NCI-H2196 treated with DMSO at 0.1 percent for 48 hours (cell line): ENCODE measurements around the gene MGRN1.

ENCODE experiments used
- DNase-seq: peaks from one replicate; lab custom pipeline; 2025; ENCODE audit not compliant: unreplicated experiment; lab: John Stamatoyannopoulos, UW

Gene MGRN1

DNA sequence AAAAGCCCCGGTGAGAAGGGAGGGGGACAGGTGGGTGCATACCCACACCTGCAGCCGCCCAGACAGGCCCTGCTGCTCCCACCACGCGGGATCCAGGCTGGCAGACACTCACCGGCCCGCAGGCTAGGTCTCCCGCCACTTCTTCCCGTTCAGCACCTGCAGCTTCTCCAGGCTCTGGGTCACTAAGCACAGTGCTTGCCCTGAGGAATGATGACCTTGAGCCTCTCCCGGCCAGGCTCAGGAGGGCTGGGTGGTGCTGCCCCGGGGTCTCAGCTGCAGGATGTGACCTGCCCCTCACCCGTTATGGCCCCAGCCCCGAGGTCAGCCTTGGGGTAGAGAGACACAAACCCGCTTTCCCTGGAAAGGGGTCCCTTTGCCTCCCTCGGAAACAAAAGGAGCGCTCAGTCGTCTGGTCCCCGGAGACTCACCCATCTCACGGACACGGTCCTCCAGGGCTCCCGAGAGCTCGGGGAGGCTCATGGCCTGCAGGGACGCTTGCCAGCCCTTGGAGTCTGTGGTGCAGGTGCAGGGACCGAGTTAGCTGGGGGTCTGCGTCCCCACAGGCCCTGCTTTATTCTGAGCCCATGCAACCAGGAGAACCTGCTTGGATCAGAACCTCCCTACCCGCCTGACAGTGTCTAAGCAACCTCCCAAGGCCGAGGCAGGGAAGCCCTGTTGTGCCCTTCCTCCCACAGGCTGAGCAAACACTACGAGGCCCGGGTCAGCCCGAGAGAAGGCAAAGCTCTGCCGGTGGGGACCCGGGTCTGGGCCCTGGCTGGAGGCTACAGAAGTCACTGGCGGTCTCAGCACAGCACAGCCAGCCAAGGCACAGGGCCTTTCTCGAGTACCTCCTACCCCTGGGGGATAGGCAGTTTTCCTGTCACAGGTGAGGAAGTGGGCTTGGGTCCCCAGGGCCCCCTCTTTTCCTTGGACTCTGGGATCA lies 72.5 kb downstream of the MGRN1 start:
- DNase-seq, result no peak

DNA sequence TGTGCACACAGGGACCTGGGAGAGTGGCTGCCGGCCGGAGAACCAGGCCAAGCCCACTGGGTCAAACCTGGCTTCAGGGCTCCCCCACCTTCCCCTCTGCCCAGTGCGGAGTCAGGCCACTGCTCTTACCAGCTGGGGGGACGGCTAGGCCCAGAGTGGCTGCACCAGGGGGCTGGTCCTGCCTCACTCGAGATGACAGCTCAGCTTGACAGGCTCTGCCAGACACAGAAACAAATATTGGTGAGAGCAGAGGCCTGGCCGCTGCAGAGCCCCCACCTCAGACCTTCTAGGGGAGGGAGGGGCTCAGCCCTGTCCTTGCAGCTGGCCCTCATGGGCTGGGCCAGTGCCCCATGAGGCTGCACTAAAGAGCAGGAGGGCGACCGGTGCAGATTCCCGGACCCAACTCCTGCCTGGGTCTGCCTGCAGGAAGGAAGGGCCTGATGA lies 73.2 kb downstream of the MGRN1 start:
- no peak for DNase-seq

DNA sequence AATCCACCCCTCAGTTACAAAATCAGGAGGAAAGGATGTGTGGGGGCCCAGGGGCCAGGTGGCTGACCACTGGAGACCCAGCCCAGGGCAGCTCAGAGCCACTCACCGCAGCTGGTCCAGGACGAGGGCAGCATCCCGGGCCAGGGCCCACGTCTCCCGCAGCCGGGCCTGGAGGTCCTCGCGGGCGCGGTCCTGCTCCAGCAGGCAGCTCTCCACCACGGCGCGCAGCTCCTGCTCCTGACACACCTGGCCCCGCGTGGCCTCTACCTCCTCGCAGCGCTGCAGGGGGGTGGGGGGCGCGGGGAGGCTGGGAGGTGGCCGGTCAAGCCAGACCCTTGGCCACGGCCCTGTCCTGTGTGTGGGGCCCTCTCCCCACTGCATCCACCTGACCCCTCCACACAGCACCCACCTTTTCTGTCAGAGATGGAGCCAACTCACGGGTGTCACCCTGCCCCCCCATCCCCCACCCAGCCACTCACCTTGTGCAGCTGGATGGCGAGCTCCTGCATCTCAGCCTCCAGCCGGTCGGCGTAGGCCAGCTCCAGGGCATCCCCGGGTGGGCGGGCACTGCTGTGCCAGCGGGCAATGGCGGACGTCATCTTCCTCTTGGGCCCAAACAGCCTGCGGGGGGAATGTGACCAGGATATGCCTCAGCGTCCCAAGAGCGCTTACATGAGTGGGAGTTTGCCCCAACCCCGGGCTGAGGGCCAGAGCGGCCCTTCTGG lies 73.9 kb downstream of the MGRN1 start:
- DNase-seq, result no peak

DNA sequence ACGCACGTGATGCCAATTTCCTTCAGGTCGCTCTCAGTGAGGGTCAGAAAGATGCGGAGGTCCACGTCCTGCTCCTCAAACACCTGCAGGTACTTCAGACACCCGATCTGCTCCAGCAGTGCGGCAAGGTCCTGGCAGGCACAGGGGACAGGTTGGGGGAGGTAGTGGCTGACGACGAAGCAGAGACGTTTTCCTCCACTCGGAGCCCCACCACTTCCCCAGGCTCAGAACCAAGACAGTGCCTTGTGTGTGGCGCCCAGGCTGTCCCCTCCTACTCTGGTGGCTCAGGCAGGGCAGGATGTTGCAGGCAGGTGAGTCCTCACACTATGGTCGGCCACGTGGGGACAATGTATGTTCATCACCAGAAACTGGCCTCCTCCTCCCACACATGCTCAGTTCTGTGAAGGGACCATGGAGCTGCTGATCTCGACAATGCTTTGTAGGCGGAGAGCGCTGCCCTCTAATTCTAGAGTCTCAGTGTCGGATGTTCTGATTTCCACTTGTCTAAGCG lies 74.5 kb downstream of the MGRN1 start:
- no peak for DNase-seq

DNA sequence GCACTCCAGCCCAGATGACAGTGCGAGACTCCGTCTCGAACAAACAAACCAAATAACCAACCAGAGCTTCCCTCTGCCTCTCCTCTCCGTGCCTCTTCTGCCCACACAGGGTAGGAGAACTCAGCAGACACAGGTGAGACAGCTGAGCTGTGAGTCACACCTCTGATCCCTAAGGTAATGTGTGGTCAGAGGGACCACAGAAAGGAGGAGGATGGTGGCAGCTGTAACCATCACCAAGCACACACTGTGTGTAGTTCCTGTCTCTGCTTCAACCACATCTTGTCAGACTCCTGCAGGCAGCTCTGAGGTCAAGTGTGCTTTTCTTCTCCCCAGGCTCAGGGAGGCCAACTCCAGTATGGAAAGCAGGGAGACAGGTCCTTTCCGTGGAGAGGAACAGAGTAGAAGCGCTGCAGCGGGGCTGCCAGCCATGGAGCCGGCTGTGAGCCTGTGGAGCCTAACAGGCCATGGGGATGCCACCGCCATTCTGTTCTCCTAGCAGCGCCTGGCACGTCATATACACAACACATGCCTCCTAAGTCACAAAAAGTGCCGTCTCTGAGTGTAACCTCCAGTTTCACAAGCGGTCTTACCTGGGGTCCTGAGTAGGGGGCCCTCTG lies 75.9 kb downstream of the MGRN1 start:
- no peak for DNase-seq

DNA sequence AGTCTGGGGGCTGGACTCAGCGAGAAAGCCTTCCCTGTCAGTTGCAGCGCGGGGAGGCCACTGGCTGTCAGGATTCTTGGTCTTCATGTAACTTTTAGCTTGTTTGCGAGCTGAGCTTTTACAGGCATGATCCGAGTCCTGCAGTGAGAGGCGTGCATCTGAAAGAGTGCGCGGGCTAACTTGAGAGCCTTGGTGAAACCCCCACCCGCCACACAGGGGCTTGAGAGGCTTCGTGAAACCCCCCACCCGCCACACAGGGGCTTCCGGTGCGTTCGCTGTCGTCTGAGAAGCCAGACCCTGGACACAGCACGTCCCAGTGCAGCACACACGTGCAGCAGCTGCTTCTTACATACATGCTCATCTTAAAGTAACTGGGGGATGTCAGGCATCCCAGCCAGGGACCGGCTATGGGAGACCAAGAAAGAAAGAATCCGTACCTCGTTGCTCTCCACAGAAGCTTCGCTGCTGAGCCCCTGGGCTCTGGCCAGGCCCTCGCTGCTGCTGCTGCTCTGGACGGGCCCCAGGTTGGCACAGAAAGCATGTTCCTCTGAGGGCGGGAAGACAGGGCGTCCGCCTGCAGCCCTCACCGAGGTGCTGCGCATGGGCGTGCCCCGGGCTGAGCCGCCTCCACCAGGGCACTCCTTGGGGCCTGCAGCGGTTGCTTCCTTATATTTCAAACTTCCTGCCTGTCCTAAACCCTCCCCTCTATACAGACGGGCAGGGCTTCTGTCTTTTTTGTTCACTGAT lies 76.5 kb downstream of the MGRN1 start:
- DNase-seq, result no peak

DNA sequence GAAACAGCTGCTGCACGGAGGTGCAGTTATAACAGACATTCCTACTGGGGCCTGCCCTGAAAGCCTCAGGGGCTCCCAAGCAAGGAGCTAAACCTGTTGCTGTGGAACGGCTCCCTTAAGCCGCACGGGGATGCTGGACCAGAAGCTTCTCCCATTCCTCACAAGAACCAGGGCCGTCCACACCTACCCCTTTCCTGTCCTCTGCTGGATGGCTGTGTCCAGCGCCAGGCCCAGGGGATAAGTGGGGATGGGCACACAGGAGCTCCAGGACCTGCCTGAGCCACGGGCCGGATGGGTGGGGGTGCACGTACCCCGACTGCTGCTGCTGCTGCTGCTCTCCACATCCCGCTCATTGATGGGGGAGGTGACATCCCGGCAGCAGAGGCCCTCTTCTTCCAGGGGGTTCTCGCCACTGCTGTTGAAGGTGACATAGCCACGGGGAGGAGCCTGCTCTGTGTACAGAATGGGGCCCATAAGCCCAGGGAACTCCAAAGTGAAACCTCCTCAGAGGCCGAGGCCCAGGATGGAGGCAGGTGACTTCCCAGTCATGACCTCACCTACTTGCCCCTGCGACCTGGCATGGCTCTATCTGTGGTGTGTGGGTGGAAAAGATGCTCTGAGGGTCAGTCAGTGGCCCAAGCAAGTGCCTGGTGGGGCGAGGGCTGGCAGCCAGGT lies 77.3 kb downstream of the MGRN1 start:
- DNase-seq, result no peak

DNA sequence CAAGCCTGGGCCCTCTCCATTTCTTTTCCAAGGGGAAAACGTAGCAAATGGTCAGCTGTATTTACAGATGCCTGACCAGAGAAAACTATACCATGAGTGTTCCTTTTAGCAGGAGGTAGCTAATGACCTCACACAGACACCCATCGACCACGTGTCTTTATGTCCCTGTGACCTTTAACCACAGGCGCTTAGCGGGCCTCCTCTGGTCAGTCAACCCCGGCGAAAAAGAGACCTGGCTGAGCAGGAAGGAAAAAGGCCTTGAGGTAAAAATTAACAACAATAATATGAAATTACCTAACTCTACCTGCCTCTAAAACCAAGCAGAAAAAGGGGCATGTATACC lies 77.8 kb downstream of the MGRN1 start:
- no peak for DNase-seq

DNA sequence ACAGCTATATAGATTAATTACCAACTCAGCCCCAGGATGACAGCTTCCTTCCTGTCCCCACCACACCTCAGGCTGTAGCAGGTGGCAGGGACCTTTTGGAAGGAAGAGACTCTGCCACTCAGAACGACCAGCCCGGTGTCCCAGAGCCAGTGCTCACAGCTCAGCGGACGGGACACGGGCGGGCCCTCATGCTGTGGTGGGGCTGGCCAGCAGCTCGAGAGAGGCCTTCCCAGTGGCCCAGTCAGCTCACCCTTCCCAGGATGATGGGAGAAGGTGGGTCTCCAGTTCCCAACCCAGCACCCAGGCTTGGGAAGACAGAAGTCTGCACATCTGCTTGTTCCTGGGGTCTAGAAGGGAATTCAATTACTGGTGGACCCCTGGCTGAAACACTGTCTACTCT lies 79.3 kb downstream of the MGRN1 start:
- DNase-seq, result no peak

DNA sequence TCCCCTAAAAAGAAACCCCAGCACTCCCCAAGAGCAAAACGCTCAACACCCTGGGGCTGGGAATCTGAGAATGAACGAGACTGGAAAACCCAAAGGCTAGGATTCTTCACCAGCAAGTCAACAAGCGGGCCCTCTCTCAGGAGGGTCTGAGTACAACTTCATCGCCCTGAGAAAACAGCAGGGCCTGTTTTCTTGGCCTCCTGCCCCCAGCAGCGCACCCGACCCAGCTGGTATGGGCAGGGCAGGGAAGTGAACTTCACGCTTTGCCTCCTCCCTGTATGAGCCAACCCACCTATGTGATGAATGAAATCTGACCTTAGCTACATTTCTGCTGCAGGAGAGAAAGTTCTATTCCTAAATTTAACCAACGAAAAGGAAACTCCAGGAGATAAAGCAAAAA lies 79.9 kb downstream of the MGRN1 start:
- DNase-seq, result no peak

DNA sequence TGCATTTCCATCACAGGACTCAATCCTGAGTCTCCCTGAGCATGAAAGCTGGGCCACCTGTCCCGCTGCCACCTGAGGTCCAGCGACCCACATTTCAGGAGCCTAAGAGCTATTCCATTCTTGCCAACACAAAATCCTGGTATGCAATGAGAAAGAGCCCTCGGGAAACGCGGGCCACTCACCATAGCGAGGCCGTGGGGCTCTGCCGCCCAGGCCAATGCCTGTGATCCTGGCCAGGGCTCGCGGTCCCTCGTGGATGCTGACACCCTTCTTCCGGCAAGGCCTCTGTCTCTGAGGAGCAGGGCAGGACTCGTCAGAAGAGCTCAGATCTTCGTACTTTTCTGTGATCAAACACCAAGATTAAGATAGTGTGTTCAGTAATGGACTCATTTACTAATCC lies 80.3 kb downstream of the MGRN1 start:
- no peak for DNase-seq

DNA sequence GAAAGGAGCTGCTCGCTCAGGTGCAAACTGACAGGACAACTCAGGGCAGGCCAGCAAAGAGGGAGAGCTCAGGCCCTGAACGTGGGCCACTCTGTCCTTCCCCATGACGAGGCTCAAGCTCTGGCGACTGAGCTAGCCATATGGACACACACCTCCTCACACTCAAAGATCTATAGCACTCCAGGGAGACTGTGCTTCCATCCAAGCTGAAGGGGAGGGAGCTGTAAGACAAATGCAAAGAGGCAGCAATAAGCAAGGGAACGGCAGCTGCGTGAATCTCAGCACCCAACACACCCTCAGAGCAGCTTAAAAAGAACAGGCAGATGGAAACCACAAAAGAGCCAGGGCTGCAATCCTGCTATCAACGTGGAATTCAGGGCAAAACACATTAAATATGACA lies 82.2 kb downstream of the MGRN1 start:
- DNase-seq, result no peak

DNA sequence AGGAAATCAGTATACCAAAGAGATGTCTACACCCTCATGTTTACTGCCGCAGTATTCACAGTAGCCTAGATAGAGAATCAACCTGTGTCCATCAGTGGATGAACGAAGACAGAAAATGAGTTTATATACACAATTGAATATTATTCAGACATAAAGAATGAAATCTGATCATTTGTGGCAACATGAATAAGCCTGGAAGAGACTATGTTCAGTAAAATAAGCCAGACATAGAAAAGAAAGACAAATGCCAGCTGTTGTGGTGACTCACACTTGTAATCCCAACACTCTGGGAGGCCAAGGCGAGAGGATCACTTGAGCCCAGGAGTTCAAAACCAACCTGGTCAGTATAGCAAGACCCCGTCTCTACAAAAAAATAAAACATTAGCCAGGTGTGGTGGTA lies 84.9 kb downstream of the MGRN1 start:
- no peak for DNase-seq

DNA sequence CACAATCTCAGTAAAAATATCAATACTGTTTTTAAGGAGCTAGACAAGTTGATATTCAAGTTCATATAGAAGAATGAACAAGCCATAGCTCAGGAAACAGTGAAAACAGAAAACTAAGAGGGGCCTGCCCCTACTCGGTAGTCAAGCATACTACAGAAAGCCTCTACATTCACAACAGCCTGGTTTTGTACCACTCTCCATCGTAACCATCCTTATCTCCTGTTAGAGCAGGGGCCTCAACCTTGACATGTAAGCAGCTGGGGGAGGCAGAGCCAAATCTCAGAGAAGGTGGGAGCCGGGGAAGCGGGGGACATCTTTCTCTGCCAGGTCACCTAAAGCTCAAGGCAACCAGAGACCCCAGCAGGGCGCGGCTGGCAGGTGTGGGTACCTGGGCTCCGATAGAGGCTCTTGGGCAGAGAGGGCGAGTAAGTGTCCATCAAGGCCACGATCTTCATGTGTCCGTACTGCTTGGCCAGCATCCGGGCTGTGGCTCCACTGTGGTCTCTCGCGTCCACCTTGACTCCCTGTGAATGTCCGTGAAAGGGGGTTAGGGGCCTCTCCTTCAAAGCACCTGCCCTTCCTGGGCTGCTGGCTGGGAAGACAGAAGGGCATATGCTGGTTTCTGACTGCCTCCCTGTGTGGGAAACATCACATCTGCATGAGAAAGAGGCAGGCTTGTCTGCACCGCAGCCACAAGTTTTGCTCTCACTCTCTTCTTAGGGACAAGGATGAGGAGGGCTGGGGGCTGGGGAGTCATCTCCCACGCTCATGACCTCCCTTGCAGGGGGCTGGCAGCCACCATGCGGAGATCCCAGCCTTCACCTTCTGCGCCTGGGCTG lies 89.3 kb downstream of the MGRN1 start:
- no peak for DNase-seq

DNA sequence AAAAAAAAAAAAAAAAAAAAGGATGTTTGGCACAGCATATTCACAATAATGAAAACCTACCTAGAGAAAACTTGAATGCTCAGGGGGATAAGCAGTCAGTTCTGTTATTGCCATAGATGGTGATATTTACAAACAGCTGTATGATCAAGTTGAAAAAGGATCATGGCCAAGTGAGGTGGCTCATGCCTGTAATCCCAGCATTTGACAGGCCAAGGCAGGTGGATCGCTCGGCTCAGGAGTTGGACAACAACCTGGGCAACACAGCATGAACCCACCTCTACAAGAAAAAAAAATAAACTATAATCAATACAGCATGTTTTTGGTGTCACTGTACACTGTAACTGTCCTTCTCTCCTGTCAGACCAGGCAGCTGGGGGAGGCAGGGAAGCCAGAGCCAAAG lies 90.4 kb downstream of the MGRN1 start:
- no peak for DNase-seq

DNA sequence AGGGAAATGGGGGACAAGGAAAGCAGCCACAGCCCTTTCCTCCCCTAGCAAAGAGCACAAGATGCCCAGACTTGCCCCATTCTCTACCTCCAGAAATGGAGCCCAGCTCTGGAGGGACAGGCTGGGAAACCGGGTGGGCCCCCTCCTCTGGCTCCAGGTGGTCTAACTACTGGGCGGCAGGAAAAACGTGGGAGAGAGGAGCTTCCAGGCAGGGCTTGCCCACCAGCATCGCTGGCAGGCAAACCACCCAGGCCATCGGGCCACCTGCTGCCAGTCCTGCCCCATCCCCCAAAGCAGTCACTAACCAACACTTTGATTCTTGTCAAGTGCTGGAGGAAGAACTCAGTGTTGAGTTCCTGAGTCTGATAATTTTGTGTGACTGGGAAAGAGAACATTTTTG lies 93.8 kb downstream of the MGRN1 start:
- no peak for DNase-seq

DNA sequence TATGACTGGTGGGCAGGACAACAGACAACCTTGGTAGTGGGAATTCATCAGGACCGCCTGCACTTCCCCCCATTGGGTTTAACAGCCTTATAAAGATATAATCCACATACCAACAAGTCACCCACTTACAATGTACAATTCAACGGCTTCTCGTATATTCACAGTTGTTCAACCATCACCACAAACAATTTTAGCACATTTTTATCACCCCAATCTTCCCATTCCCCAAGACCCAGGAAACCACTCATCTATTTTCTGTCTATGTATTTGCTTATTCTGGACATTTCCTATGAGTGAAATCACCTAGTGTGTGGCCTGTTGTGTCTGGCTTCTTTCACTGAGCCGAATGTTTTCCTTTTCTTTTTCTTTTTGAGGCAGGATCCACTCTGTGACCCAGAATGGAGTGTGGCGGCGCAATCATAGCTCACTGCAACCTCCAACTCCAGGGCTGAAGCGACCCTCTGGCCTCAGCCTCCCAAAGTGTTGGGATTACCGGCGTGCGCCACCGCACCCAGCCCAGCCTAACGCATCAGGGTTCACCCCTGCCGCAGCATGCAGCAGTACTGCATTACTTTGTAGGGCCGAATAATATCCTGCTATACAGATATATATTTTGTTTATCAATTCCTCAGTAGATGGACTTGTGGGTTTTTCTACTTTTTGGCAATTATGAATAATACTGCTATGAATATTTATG lies 98.6 kb downstream of the MGRN1 start:
- DNase-seq, result no peak

DNA sequence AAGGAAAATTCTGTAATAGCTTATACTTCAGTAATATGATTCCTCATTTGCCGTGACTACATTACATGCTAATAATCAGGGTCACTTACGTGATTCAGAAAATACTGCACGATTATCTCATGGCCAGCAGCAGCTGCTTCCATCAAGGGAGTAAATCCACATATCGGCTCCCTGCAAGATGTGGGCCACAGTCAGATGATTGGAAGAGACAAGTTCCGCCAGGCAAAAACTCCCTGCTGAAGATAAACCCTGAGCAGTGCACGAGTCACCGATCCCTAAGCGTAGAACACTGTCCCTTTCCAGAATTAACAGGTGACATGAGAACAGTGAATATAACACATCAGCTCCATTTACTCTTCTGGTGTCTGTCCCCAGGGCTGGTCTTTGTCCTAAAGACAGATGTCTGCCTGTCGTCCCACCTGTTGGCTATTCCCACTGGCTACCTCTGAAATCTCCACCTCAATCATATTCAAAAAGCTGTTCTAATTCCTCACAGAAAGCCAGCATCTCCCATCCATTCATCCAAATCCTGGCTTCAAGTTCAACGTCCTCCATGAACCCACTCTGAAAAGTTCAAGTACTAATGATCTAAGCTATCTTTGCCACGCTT lies 100.1 kb downstream of the MGRN1 start:
- no peak for DNase-seq

DNA sequence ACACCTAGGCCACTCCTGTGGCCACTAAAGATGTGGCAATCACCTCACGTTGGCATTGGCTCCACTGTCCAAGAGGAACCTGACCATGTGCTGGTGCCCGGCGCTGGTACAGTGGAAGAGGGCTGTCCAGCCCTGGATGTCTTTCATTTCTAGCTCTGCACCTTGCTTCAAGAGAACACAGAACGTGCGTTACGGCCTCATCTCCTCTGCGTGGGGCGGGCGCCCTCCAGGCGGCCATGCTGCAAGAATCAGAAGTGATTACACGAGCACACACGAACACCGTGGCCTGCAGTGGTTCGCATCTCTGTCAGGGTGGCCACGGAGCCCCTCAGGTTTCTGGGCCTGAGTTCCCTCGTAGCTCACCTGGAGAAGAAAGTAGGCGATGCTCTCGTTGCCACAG lies 102.0 kb downstream of the MGRN1 start:
- DNase-seq, result no peak
